Lung (tissue), 12 donors: ENCODE measurements around the gene NCSTN. TPM values are rescaled to one million over a fixed set of nuclear protein-coding genes. Genes with fewer than 3 reads are reported as not detected.

Source experiments
- ATAC-seq: fragments of 200-7000 bp; cut with Tn5 transposase; one replicate; pipeline ENCODE4 v1.9.1; 2020; ENCODE audit warnings: moderate number of reproducible peaks; ENCODE audit not compliant: insufficient read depth, low FRiP score
- DNase-seq, 3 donors: peaks; one replicate each; pipeline ENCODE4 v3.0.0-alpha.2; 2013 to 2017
- H3K27ac ChIP-seq, 2 donors: one replicate each; pipeline ENCODE4 v1.5.1; 2013; ENCODE audit warnings: mild to moderate bottlenecking in 2 of 2, moderate library complexity in 2 of 2, control low read depth in 1 of 2, inconsistent platforms in 1 of 2, low read depth in 1 of 2, low read length in 1 of 2
- H3K27me3 ChIP-seq, 3 donors: one replicate each; pipeline ENCODE4 v1.5.1; 2013; ENCODE audit warnings: low read length in 2 of 3; ENCODE audit not compliant: control insufficient read depth in 3 of 3, insufficient read depth in 3 of 3
- H3K36me3 ChIP-seq, 4 donors: one replicate each; pipeline ENCODE4 v1.5.1; 2013; ENCODE audit warnings: low read length in 4 of 4, mild to moderate bottlenecking in 1 of 4, moderate library complexity in 1 of 4; ENCODE audit not compliant: control insufficient read depth in 4 of 4, insufficient read depth in 4 of 4
- H3K4me1 ChIP-seq, 5 donors: one replicate each; pipeline ENCODE4 v1.5.1; 2013; ENCODE audit warnings: low read length in 5 of 5, mild to moderate bottlenecking in 2 of 5, moderate library complexity in 1 of 5; ENCODE audit not compliant: control insufficient read depth in 5 of 5, insufficient read depth in 5 of 5
- H3K4me3 ChIP-seq: one replicate; pipeline ENCODE4 v1.5.1; 2013; ENCODE audit warnings: mild to moderate bottlenecking, control low read depth, moderate library complexity
- H3K9ac ChIP-seq, 2 donors: one replicate each; pipeline ENCODE4 v1.5.1; 2013; ENCODE audit warnings: low read length in 2 of 2, control low read depth in 1 of 2; ENCODE audit not compliant: insufficient read depth in 1 of 2
- H3K9me3 ChIP-seq, 4 donors: one replicate each; pipeline ENCODE4 v1.5.1; 2013; ENCODE audit warnings: low read length in 3 of 4, mild to moderate bottlenecking in 1 of 4, moderate library complexity in 1 of 4; ENCODE audit not compliant: control insufficient read depth in 4 of 4, insufficient read depth in 3 of 4
- CTCF ChIP-seq: IDR thresholded peaks from 2 replicates; pipeline ENCODE4 v1.5.1; 2012; ENCODE audit warnings: mild to moderate bottlenecking; ENCODE audit errors: control extremely low read depth, extremely low read depth
- WGBS, 2 donors: extraction: QIAGEN DNeasy Blood & Tissue Kit; methylation state at CpG; one replicate each; pipeline ENCODE4 v1.1.7; 2013; 5-methylcytosine and 5-hydroxymethylcytosine counted together
- polyA plus RNA-seq, 2 donors: library from polyadenylated mRNA; stranded (reverse); fragments of 200-250 nt; gene quantifications; one replicate each; pipeline ENCODE4 v1.2.1, GENCODE V29; 2013
- total RNA-seq, 2 donors: library from RNA; depleted of rRNA in 1 of 2; stranded (reverse); fragments of >200 nt in 1 of 2; gene quantifications; one replicate each; pipeline ENCODE4 v1.2.1, GENCODE V29; 2014 to 2021
- donor health status: control.
- donor health status: control.
- donor health status: Bipolar disorder and iron deficiency.
- donor health status: healthy.
- donor health status: DM: yes; HTN: yes; CAD: no.

NCSTN gene
- total and polyA plus RNA-seq, 4 donors, result 46.5 to 85.9 (median 77.8) TPM

GRCh38 chr1:160351629-160352028, 8.4 kb downstream of the NCSTN start:
- H3K9ac ChIP-seq, result no peak overlapping the region
- DNase-seq, result no peak

GRCh38 chr1:160352555-160352954, 9.4 kb downstream of the NCSTN start:
- no peak overlapping the region for H3K27ac ChIP-seq
- H3K4me1 ChIP-seq, result peaks cover 0 to 7% (median 0%) of the 10 kb centered on the region in 5 donors
- H3K4me3 ChIP-seq, result no peak overlapping the region
- no peak overlapping the region for H3K9ac ChIP-seq
- DNase-seq (no peak), ATAC-seq (no peak)
- H3K9me3 ChIP-seq, result peaks cover 0 to 5% (median 0%) of the 10 kb centered on the region in 4 donors
- WGBS, 2 donors, result 93% methylated on average over 8 of the region's 8 CpGs
- TF ChIP-seq CTCF, result no peak
- H3K27me3 ChIP-seq, result no peaks in the 10 kb centered on the region
- peaks cover 46 to 70% (median 61%) of the 10 kb centered on the region in 4 donors for H3K36me3 ChIP-seq

More at GRCh38 chr1:160351629-160352028, 8.4 kb downstream of the NCSTN start:
- H3K4me3 ChIP-seq, result no peak overlapping the region
- H3K27me3 ChIP-seq, result no peaks in the 10 kb centered on the region
- H3K4me1 ChIP-seq, result peaks cover 0 to 7% (median 0%) of the 10 kb centered on the region in 5 donors
- no peak for TF ChIP-seq CTCF
- peaks cover 0 to 3% (median 0%) of the 10 kb centered on the region in 4 donors for H3K9me3 ChIP-seq
- 89 to 92% methylated on average over 4 of the region's 4 CpGs for WGBS, 2 donors
- ATAC-seq, result no peak
- H3K27ac ChIP-seq, result no peak overlapping the region
- peaks cover 45 to 70% (median 55%) of the 10 kb centered on the region in 4 donors for H3K36me3 ChIP-seq

- Histone ChIP-seq H3K27me3 (no peaks in the 10 kb centered on the region), H3K27ac (no peak overlapping the region), H3K4me1 (peaks cover 0 to 7% (median 0%) of the 10 kb centered on the region in 5 donors), H3K9ac (no peak overlapping the region), H3K36me3 (peaks cover 49 to 73% (median 62%) of the 10 kb centered on the region in 4 donors), H3K9me3 (peaks cover 0 to 5% (median 0%) of the 10 kb centered on the region in 4 donors), H3K4me3 (no peak overlapping the region)
- DNase-seq (no peak), ATAC-seq (no peak)
- TF ChIP-seq CTCF, result no peak
- 96 to 100% methylated on average over 2 of the region's 2 CpGs for WGBS, 2 donors
Measured at GRCh38 chr1:160353223-160353622, 10.0 kb downstream of the NCSTN start.
